IPS-11a (cell line): ENCODE measurements around the gene FAM107B.
A peak's percentile ranks its signal among the peaks of the same experiment; 100 is the strongest.
"Not testable (repeated sequence)": the region's sequence is repeated elsewhere in the genome, so short reads cannot be mapped to it uniquely, and the experiment has no call there.

Experiments
- H3K4me3 ChIP-seq: one replicate; pipeline ENCODE4 v1.5.1; 2013; ENCODE audit warnings: low read depth, low read length, control low read depth

The FAM107B gene

GRCh38 chr10:14604181-14605142 lies 170.2 kb downstream of the FAM107B start:
- H3K4me3 ChIP-seq = peak overlapping the region; percentile 31

DNA sequence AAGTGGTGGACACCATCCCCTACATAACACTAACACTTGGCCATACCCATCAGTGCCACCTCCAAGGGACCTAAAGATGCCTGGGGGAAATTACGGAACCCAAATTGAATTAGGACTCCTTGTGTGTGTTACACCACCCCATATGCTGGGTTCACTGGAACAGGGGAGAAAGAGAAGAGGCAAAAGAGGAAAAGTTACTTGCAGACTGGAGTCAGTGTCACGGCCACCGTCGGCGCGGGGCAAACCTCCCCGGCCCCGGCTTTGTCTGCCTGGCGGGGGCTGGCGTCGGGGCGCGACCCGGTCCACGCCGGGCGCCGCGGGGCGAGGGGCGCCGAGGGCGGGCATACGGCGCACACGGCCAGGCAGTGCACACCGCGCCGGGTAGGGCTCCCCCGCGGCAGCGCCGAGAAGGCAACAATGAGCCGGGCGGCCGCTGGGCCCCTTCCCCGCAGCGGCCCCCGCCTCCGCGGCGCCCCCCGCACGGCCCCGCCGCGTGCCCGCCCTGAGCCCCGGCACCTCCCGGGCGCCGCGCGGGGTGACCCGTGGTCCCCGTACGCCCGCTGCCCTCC lies 171.1 kb downstream of the FAM107B start:
- H3K4me3 ChIP-seq = peak overlapping the region; percentile 70

DNA sequence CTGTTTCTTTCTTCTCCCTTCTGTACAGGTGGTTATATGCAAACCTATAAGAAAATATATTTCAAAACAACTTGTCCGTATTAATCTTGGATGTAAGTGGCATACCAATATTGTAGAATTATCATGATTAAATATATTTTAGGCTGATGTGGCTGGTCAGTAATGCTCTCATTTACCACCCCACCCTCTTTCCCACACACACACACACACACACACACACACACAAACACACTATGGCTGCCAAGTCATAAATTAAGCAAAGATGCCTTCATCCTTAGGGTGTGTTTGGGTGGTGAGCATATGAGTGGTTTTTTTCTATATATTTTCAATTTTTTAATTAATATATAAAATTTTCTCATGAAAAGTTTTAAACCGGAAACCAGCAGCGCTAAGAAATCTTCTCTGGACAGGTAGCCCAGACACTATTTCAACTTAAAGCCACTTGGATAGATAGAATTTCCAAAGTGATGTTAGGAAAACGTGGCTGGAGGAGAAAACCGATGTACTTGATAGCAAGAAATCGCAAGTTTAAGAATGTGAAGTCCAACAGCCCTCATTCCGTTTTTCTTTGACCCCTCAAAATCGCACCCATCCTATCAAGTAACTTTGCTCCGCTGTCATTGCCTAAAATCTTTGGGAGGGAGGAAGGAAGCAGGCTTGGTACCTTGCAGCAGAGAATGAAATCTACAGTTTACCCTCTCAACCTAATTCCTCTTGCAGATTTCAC lies 171.7 kb downstream of the FAM107B start:
- H3K4me3 ChIP-seq = peak overlapping the region; percentile 70

DNA sequence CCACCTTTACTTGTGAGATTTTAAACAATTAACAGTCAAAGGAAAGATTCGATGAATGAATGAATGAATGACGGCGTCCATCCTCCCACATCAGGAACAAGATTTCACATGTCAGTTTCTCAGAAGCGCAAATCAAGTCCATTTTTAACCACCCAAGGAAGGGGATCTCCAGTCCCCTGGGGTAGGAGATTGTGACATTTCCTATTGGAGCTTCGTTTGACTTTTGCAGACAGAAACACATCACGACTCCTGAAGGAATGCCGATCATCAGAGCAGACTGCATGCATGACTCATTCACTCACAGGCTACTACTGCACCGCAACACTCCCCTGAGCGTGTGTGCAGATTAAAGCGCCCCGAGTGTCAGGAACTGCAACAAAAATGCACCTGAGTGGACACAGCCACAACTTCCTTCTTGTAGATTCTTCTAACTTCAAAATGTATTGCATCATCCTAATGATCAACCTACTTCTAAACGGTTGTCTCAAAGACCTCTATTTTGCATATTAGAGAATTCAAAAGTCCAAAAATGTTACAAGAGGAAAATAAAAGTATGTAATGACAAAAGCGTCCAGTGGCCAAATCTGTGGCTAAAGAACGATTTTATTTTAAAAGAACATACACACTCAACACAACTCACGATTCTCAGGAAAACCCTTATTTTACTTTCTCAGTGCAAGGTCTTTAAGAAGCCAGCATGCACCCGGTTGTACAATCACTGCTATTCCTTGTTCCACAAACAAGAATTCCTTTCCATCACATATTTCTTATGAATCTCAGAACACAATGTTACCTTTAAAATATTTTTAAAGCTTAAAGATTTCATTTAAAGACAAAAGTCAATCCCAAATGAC lies 172.6 kb downstream of the FAM107B start:
- H3K4me3 ChIP-seq = no peak overlapping the region

DNA sequence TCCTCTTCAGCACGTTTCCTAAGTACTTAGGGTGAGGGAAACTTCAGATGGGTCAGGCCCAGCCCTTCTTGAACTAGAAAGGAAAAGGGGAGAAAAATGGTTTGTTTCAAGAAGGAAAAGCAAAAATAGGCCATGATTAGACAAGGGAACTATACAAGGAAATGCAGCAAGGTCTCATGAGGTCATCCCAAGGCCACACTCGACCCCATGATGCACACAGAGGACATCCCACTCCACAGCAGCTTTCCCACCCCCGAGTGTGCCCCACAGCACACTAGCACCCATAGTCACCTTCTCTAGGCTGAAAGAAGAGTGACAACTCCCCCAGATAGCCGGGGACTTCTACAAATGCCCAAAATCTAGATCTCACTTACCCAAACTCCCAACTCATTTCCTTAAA lies 173.4 kb downstream of the FAM107B start:
- H3K4me3 ChIP-seq = no peak overlapping the region

- no peak overlapping the region for H3K4me3 ChIP-seq
Measured at GRCh38 chr10:14600065-14600464, 174.6 kb downstream of the FAM107B start.

DNA sequence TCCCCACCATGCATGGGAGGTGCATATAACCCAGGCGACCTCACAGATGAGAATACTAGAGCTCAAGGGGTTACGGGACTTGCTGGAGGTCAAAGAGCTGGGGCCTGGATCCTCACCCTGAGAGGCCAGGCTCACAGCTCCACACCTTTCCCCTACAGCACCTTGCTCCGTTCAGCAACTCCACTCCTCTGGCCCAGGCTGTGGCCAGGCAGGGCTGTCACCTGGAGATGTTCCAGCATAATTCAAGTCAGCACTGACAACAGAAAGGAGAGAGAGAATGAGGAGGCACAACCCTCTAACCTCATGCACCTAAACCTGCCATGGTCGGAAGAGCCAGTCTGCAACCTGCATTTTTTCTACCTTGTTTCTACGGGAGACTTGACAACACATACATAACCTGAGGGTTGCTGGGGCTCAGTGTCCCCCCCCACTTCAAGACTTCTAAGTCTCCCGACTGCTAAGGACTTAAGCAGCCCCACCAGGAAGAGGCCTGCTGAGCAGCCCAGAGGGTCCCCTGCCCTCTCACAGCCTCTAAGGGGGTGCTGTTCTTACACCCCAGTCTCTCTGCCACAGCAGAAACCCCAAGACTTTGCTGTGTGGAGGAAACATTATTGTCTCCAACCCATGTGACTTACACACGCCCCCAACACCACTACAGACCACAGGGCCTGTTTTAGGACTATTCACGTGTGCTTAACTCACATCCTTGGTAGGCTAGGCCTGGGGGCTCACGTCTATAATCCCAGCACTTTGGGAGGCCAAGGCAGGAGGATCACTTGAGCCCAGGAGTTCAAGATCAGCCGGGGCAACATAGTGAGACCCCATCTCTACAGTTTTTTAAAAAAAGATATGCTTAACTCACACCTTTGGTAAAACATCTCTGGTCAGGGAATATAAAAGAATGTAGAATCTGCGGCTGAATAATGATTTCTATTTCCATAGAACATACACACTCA lies 175.6 kb downstream of the FAM107B start:
- no peak overlapping the region for H3K4me3 ChIP-seq

DNA sequence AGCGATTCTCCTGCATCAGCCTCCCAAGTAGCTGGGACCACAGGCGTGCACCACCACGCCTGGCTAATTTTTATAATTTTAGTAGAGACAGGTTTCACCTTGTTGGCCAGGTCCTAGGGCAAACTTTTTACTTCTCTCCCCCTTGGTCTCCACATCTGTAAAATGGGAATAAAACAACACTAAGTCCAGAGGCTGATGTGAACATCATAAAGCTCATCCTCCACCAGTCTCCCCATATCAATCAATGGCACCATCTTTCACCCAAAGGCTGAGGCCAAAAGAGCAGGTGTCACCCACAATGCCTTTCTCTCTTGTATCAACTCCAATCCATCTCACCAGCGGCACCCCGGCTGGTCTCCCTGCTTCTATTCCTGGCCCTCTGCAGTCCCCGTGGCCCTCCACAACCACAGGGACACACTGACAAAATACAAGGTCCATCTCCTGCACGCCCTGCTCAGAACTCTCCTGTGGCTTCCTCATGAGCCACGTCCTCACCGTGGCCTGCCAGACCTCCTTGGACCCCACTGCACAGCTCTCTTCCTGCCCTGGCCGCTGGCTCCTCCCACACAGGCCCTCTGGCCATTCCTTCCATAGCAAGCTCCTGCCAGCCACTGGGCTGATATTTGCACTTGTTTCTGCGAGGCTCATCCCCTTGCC lies 179.0 kb downstream of the FAM107B start:
- no peak overlapping the region for H3K4me3 ChIP-seq

GRCh38 chr10:14594878-14595525 lies 179.7 kb downstream of the FAM107B start:
- H3K4me3 ChIP-seq = no peak overlapping the region

- H3K4me3 ChIP-seq = no peak overlapping the region
Measured at GRCh38 chr10:14593806-14594205, 180.9 kb downstream of the FAM107B start.

- H3K4me3 ChIP-seq = no peak overlapping the region
Measured at GRCh38 chr10:14592566-14592965, 182.1 kb downstream of the FAM107B start.

- no peak overlapping the region for H3K4me3 ChIP-seq
Measured at GRCh38 chr10:14592026-14592425, 182.7 kb downstream of the FAM107B start.

GRCh38 chr10:14588938-14589294 lies 185.8 kb downstream of the FAM107B start:
- not testable (repeated sequence) for H3K4me3 ChIP-seq

DNA sequence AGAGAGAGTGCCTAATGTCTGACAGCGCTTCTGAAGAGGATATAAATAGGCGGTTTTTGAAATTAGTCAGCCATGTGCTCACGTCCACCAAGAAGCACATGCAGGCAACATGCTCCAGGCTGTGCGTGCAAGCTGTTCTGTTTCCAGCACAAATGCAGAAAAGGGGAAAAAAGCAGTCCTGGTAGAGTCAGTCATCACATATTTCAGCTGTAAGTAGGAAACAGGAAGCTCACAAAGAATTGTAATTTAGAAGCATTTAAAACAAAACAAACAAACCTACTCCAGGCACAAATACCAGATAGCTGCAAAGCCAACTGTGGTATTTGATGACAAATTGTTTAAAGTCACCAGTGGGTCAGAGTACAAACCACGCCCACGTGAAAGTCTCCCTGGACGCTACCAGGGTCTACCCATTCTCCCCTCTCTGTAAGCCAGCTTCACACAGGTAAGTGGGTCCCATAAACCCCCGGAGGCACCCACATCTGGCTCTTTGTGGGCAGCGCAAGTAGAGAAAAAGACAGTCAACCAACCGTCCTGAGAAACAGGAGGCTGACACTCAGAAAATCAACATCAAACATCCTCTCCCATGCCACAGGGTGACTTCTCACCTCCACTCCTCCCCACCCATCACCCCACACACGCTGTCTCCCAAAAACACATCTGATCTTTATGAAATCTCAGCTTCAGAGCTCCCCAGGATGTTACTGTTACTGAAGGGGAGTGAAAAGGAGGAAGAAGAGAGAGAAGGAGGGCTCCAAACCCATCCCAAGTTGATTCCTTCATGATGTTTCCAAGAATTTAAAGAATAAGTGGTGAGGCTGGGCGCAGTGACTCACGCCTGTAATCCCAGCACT lies 186.4 kb downstream of the FAM107B start:
- no peak overlapping the region for H3K4me3 ChIP-seq

DNA sequence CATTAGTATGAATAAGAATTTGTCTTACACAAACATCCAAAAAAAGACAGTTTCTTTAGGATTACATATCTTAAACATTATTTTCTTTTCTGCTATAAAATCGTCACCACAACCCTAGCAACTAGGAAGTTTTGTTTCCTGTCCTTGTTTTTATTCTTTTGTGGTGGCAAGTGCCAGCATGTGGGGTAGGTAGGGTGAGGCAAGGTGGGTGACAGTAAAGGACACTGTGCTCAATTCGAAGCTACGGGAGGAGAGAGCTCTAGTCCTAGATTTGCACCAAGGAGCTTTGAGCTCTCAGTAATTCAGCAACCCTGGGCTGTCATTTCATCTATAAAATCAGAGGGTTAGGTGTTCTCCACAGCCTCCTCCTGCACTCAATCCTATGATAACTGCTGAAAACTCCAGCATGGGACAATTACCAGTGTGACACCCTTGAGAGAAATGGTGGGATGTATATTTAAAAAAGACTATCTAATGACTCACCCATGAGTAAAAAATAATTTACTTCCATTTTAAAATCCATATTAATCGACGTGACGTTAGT lies 187.1 kb downstream of the FAM107B start:
- no peak overlapping the region for H3K4me3 ChIP-seq

DNA sequence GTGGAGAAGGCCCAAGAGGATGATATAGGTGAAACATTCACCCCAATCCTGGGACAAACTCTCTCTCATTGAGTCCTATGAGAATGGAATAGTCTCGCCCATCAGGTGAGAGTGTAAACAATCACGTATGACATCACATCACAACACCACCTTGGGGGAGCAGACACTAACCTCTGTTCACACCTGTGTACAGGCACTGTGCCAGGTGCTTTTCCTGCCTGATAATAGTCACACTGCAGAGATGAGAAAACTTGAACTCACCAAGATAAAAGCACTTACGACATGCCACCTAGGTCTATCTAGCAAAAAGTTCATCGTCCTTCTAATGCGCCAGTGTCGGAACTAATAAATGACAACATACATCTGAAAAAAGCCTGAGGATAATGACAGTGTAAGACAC lies 187.8 kb downstream of the FAM107B start:
- H3K4me3 ChIP-seq = no peak overlapping the region
